ENCODE data around the gene ALS2CL. TPM values are rescaled to one million over a fixed set of nuclear protein-coding genes. Genes with fewer than 3 reads are reported as not detected.

Gene ALS2CL
- total and polyA plus RNA-seq, 4 experiments from 2014 or later: 3.2 to 29.8 (median 16.5) TPM

GRCh38 chr3:46648096-46648495, 45.4 kb downstream of the ALS2CL start:
- Histone ChIP-seq H3K36me3 (ENCODE audit: insufficient read depth, low read length) (no peaks in the 10 kb centered on the region), H3K9me3 (ENCODE audit: control insufficient read depth in 1 of 2, low read length in 2 of 2) (peaks cover 0 to 4% of the 10 kb centered on the region in 2 donors), H3K27me3 (ENCODE audit: insufficient read depth, low read length) (peaks cover 8% of the 10 kb centered on the region), H3K4me1 (ENCODE audit: insufficient read depth, low read length) (no peaks in the 10 kb centered on the region), H3K4me3 (ENCODE audit: low read length in 2 of 2) (no peak overlapping the region), H3K27ac (ENCODE audit: low read depth, low read length) (no peak overlapping the region)
- no peak overlapping the region for H3K4me3 Mint-ChIP-seq
- no peak overlapping the region for H3K27ac Mint-ChIP-seq
- DNase-seq: no peak
- no peaks in the 10 kb centered on the region for H3K36me3 Mint-ChIP-seq
- POLR2A ChIA-PET (ENCODE audit: partially characterized antibody): no interaction called here
- intact Hi-C loops (cut with micrococcal nuclease): no loop called here
- no peaks in the 10 kb centered on the region for H3K4me1 Mint-ChIP-seq
- CTCF ChIA-PET (ENCODE audit: partially characterized antibody): no interaction called here
- H3K27me3 Mint-ChIP-seq: peaks cover 16 to 21% of the 10 kb centered on the region in 2 donors
- H3K9me3 Mint-ChIP-seq: peaks cover 0 to 14% (median 6%) of the 10 kb centered on the region in 8 donors

DNA sequence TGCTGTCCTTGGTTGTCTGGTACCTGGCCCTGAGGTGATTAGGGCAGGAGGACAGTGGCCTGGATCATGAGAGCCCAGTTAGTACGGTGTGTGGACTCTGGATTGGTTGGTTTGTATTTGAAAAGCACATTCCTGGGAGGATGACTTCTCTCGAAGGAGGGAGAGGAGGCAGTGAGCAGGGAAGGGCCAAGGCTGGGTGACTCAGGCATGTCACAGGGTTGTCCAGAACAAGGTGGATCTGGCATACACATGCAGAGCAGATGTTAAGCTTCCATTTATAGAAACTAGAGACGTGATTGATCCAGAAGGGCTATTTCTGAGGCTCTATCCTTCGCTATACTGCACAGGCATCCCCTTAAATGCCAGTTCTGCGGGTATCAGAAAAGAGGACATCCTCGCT, 46.8 kb downstream of the ALS2CL start:
- no peaks in the 10 kb centered on the region for H3K4me1 Mint-ChIP-seq
- ChIA-PET CTCF (ENCODE audit: partially characterized antibody) (no interaction called here), POLR2A (ENCODE audit: partially characterized antibody) (no interaction called here)
- no peaks in the 10 kb centered on the region for H3K36me3 Mint-ChIP-seq
- intact Hi-C loops (cut with micrococcal nuclease): no loop called here
- Histone ChIP-seq H3K36me3 (ENCODE audit: insufficient read depth, low read length) (no peaks in the 10 kb centered on the region), H3K27ac (ENCODE audit: low read depth, low read length) (no peak overlapping the region), H3K4me3 (ENCODE audit: low read length in 2 of 2) (no peak overlapping the region), H3K27me3 (ENCODE audit: insufficient read depth, low read length) (peaks cover 8% of the 10 kb centered on the region), H3K4me1 (ENCODE audit: insufficient read depth, low read length) (no peaks in the 10 kb centered on the region), H3K9me3 (ENCODE audit: control insufficient read depth in 1 of 2, low read length in 2 of 2) (no peaks in the 10 kb centered on the region)
- no peak for DNase-seq
- H3K9me3 Mint-ChIP-seq: peaks cover 0 to 10% (median 3%) of the 10 kb centered on the region in 8 donors
- H3K4me3 Mint-ChIP-seq: no peak overlapping the region
- H3K27ac Mint-ChIP-seq: peak overlapping the region in 1 of 7 donors; percentile 42
- peaks cover 16 to 20% of the 10 kb centered on the region in 2 donors for H3K27me3 Mint-ChIP-seq

DNA sequence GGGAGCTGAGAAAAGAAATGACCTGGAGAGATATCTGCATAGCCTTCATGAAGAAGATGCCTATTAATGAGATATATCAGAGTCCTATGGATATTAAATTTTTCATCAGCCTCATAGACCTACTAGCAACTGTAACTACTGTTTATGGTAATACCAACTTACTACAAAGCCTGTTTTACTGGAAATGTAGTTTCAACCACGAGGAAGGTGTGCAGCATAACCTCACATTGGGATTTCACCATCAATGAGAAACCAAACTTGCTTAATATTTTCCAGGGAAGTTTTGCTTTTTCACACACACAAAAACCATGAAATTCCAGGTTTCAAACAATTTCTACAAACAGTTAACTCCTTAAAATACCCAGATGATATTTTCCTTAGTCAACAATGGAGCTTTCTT, 49.8 kb downstream of the ALS2CL start:
- intact Hi-C loops (cut with micrococcal nuclease): no loop called here
- peaks cover 2 to 26% (median 18%) of the 10 kb centered on the region in 8 donors for H3K9me3 Mint-ChIP-seq
- Histone ChIP-seq H3K27ac (ENCODE audit: low read depth, low read length) (no peak overlapping the region), H3K4me1 (ENCODE audit: insufficient read depth, low read length) (no peaks in the 10 kb centered on the region), H3K36me3 (ENCODE audit: insufficient read depth, low read length) (no peaks in the 10 kb centered on the region), H3K4me3 (ENCODE audit: low read length in 2 of 2) (no peak overlapping the region), H3K9me3 (ENCODE audit: control insufficient read depth in 1 of 2, low read length in 2 of 2) (peaks cover 0 to 4% of the 10 kb centered on the region in 2 donors), H3K27me3 (ENCODE audit: insufficient read depth, low read length) (peaks cover 8% of the 10 kb centered on the region)
- H3K4me1 Mint-ChIP-seq: no peaks in the 10 kb centered on the region
- no peak for DNase-seq
- no peaks in the 10 kb centered on the region for H3K36me3 Mint-ChIP-seq
- no peak overlapping the region for H3K27ac Mint-ChIP-seq
- CTCF ChIA-PET (ENCODE audit: partially characterized antibody): interaction anchor here (0.6 kb wide), 1 partner anchor 14 kb away, joined by 3 read pairs; no protein-coding TSS in a partner anchor
- POLR2A ChIA-PET (ENCODE audit: partially characterized antibody): no interaction called here
- peaks cover 17 to 18% of the 10 kb centered on the region in 2 donors for H3K27me3 Mint-ChIP-seq
- no peak overlapping the region for H3K4me3 Mint-ChIP-seq

GRCh38 chr3:46642971-46643370, 50.5 kb downstream of the ALS2CL start:
- ChIA-PET POLR2A (ENCODE audit: partially characterized antibody) (no interaction called here), CTCF (ENCODE audit: partially characterized antibody) (interaction anchor here (3.5 kb wide), 1 partner anchor 13 kb away, joined by 12 read pairs; no protein-coding TSS in a partner anchor)
- no peak for DNase-seq
- no peak overlapping the region for H3K4me3 Mint-ChIP-seq
- peaks cover 8% of the 10 kb centered on the region for H3K27me3 ChIP-seq (ENCODE audit: insufficient read depth, low read length)
- no peak overlapping the region for H3K27ac ChIP-seq (ENCODE audit: low read depth, low read length)
- intact Hi-C loops (cut with micrococcal nuclease): no loop called here
- H3K36me3 ChIP-seq (ENCODE audit: insufficient read depth, low read length): no peaks in the 10 kb centered on the region
- peaks cover 17 to 18% of the 10 kb centered on the region in 2 donors for H3K27me3 Mint-ChIP-seq
- no peak overlapping the region for H3K4me3 ChIP-seq (ENCODE audit: low read length in 2 of 2)
- no peaks in the 10 kb centered on the region for H3K36me3 Mint-ChIP-seq
- peaks cover 0 to 4% of the 10 kb centered on the region in 2 donors for H3K9me3 ChIP-seq (ENCODE audit: control insufficient read depth in 1 of 2, low read length in 2 of 2)
- H3K4me1 Mint-ChIP-seq: no peaks in the 10 kb centered on the region
- H3K27ac Mint-ChIP-seq: no peak overlapping the region
- no peaks in the 10 kb centered on the region for H3K4me1 ChIP-seq (ENCODE audit: insufficient read depth, low read length)
- H3K9me3 Mint-ChIP-seq: peaks cover 3 to 26% (median 18%) of the 10 kb centered on the region in 8 donors

- intact Hi-C loops (cut with micrococcal nuclease): no loop called here
These were observed 52.6 kb downstream of the ALS2CL start for GRCh38 chr3:46640927-46641326.

GRCh38 chr3:46639221-46639620, 54.3 kb downstream of the ALS2CL start:
- ChIA-PET CTCF (ENCODE audit: partially characterized antibody) (interaction anchor here (0.8 to 1.4 kb wide), 3 partner anchors 9 to 155 kb away, joined by 4 to 6 read pairs (median 5); no protein-coding TSS in a partner anchor), POLR2A (ENCODE audit: partially characterized antibody) (no interaction called here)
- no peaks in the 10 kb centered on the region for H3K27me3 ChIP-seq (ENCODE audit: insufficient read depth, low read length)
- Mint-ChIP-seq H3K4me3 (no peak overlapping the region), H3K27ac (no peak overlapping the region), H3K9me3 (peaks cover 3 to 26% (median 18%) of the 10 kb centered on the region in 8 donors), H3K36me3 (no peaks in the 10 kb centered on the region), H3K27me3 (peaks cover 5 to 13% of the 10 kb centered on the region in 2 donors), H3K4me1 (peaks cover 0 to 8% (median 3%) of the 10 kb centered on the region in 4 donors)
- H3K4me1 ChIP-seq (ENCODE audit: insufficient read depth, low read length): no peaks in the 10 kb centered on the region
- H3K4me3 ChIP-seq (ENCODE audit: low read length in 2 of 2): no peak overlapping the region
- no peaks in the 10 kb centered on the region for H3K36me3 ChIP-seq (ENCODE audit: insufficient read depth, low read length)
- peaks cover 0 to 4% of the 10 kb centered on the region in 2 donors for H3K9me3 ChIP-seq (ENCODE audit: control insufficient read depth in 1 of 2, low read length in 2 of 2)
- DNase-seq: no peak
- intact Hi-C loops (cut with micrococcal nuclease): no loop called here
- H3K27ac ChIP-seq (ENCODE audit: low read depth, low read length): no peak overlapping the region

More at GRCh38 chr3:46640927-46641326, 52.6 kb downstream of the ALS2CL start:
- Histone ChIP-seq H3K36me3 (ENCODE audit: insufficient read depth, low read length) (no peaks in the 10 kb centered on the region), H3K4me3 (ENCODE audit: low read length in 2 of 2) (no peak overlapping the region), H3K27ac (ENCODE audit: low read depth, low read length) (no peak overlapping the region), H3K27me3 (ENCODE audit: insufficient read depth, low read length) (no peaks in the 10 kb centered on the region), H3K4me1 (ENCODE audit: insufficient read depth, low read length) (no peaks in the 10 kb centered on the region), H3K9me3 (ENCODE audit: control insufficient read depth in 1 of 2, low read length in 2 of 2) (peaks cover 0 to 4% of the 10 kb centered on the region in 2 donors)
- Mint-ChIP-seq H3K9me3 (peaks cover 3 to 26% (median 18%) of the 10 kb centered on the region in 8 donors), H3K27me3 (peaks cover 9 to 15% of the 10 kb centered on the region in 2 donors), H3K27ac (no peak overlapping the region), H3K36me3 (no peaks in the 10 kb centered on the region), H3K4me1 (no peaks in the 10 kb centered on the region), H3K4me3 (no peak overlapping the region)
- ChIA-PET POLR2A (ENCODE audit: partially characterized antibody) (interaction anchor here (0.6 kb wide), 1 partner anchor 1503 kb away, joined by 3 read pairs; no protein-coding TSS in a partner anchor), CTCF (ENCODE audit: partially characterized antibody) (interaction anchor here (1.1 to 3.5 kb wide), 2 partner anchors 11 to 153 kb away, joined by 3 to 12 read pairs; no protein-coding TSS in a partner anchor)
- DNase-seq: no peak

- no peak overlapping the region for H3K27ac ChIP-seq (ENCODE audit: low read depth, low read length)
- peaks cover 5% of the 10 kb centered on the region for H3K4me1 ChIP-seq (ENCODE audit: insufficient read depth, low read length)
- intact Hi-C loops (cut with micrococcal nuclease): no loop called here
- Mint-ChIP-seq H3K36me3 (no peaks in the 10 kb centered on the region), H3K4me1 (peaks cover 5 to 18% (median 7%) of the 10 kb centered on the region in 4 donors), H3K4me3 (no peak overlapping the region), H3K9me3 (peaks cover 0 to 6% (median 2%) of the 10 kb centered on the region in 8 donors), H3K27me3 (peaks cover 0 to 3% of the 10 kb centered on the region in 2 donors), H3K27ac (peak overlapping the region in 2 of 7 donors; percentile 10 to 73)
- POLR2A ChIA-PET (ENCODE audit: partially characterized antibody): no interaction called here
- no peak overlapping the region for H3K4me3 ChIP-seq (ENCODE audit: low read length in 2 of 2)
- CTCF ChIA-PET (ENCODE audit: partially characterized antibody): interaction anchor here (9.4 kb wide), 1 partner anchor 147 kb away, joined by 262 read pairs; no protein-coding TSS in a partner anchor
- no peaks in the 10 kb centered on the region for H3K27me3 ChIP-seq (ENCODE audit: insufficient read depth, low read length)
- no peaks in the 10 kb centered on the region for H3K9me3 ChIP-seq (ENCODE audit: control insufficient read depth in 1 of 2, low read length in 2 of 2)
- H3K36me3 ChIP-seq (ENCODE audit: insufficient read depth, low read length): no peaks in the 10 kb centered on the region
- no peak for DNase-seq
These were observed 58.6 kb downstream of the ALS2CL start for GRCh38 chr3:46634856-46635255.

All from CD4-positive, alpha-beta memory T cell (primary cell).